Left cardiac atrium (tissue), 4 donors: Measurements from ENCODE around the gene NOD1. TPM values are rescaled to one million over a fixed set of nuclear protein-coding genes. Genes with fewer than 3 reads are reported as not detected.
"Not testable (repeated sequence)": the region's sequence is repeated elsewhere in the genome, so short reads cannot be mapped to it uniquely, and the experiment has no call there.

ENCODE experiments used
- ATAC-seq, 2 donors: fragments of 200-7000 bp; cut with Tn5 transposase; one replicate each; pipeline ENCODE4 v1.9.1; 2020; ENCODE audit warnings: mild to moderate bottlenecking in 2 of 2, moderate library complexity in 2 of 2
- DNase-seq: peaks from one replicate; pipeline ENCODE4 v3.0.0-alpha.2; 2020
- intact Hi-C, 2 donors: fragments of 100-400 bp; cut with DNase I; formaldehyde crosslinking; loops; one replicate each; pipeline versions ENCODE4 v1.14.1 to v1.15.1; 2022 to 2023
- total RNA-seq, 2 donors: library from RNA; stranded (reverse); fragmentation: NEBNext Ultra II Directional; extraction: Animal tissue kit (Norgen Biotek cat#: 25700); gene quantifications; one replicate each; pipeline ENCODE4 v1.2.1, GENCODE V29; 2021
- donor health status: DM: no; HTN: yes; CAD: no.
- donor health status: DM: no; HTN: yes; CAD: no; lungs with severe emphysema.
- donor health status: DM: yes; HTN: yes; CAD: no.
- donor health status: Dilated cardiomyopathy.

The NOD1 gene
- total RNA-seq, 2 donors from 2014 or later, result 10.6 to 18.1 TPM

- DNase-seq (peak; percentile 56), ATAC-seq (peak; percentile 88 to 91)
- intact Hi-C loops, result no loop called here
These were observed 45.5 kb downstream of the NOD1 start for GRCh38 chr7:30433082-30433481.

GRCh38 chr7:30430777-30431176 lies 47.8 kb downstream of the NOD1 start:
- DNase-seq (no peak), ATAC-seq (no peak)
- intact Hi-C loops, result no loop called here

- ATAC-seq (peak in 1 of 2 donors; percentile 9), DNase-seq (no peak)
- intact Hi-C loops, result no loop called here
These were observed 48.3 kb downstream of the NOD1 start for GRCh38 chr7:30430276-30430675.

GRCh38 chr7:30429156-30429530 lies 49.4 kb downstream of the NOD1 start:
- ATAC-seq (no peak), DNase-seq (no peak)
- intact Hi-C loops, result loop anchor here in 1 of 2 donors (10.0 kb wide), 1 partner anchor 264 kb away; no protein-coding TSS in a partner anchor

GRCh38 chr7:30428246-30429155 lies 50.1 kb downstream of the NOD1 start:
- DNase-seq (no peak), ATAC-seq (peak in 1 of 2 donors; percentile 13)
- intact Hi-C loops, result loop anchor here in 1 of 2 donors (10.0 kb wide), 1 partner anchor 264 kb away; no protein-coding TSS in a partner anchor

- intact Hi-C loops, result loop anchor here in 1 of 2 donors (10.0 kb wide), 1 partner anchor 263 kb away; no protein-coding TSS in a partner anchor
- DNase-seq (no peak), ATAC-seq (peak in 1 of 2 donors; percentile 58)
These were observed 51.1 kb downstream of the NOD1 start for GRCh38 chr7:30427296-30428070.

- ATAC-seq (no peak), DNase-seq (no peak)
- intact Hi-C loops, result loop anchor here in 1 of 2 donors (10.0 kb wide), 1 partner anchor 260 kb away; no protein-coding TSS in a partner anchor
These were observed 54.1 kb downstream of the NOD1 start for GRCh38 chr7:30424506-30424905.

- ATAC-seq (no peak), DNase-seq (no peak)
- intact Hi-C loops, result loop anchor here in 1 of 2 donors (10.0 kb wide), 1 partner anchor 259 kb away; no protein-coding TSS in a partner anchor
These were observed 54.6 kb downstream of the NOD1 start for GRCh38 chr7:30423788-30424505.

- DNase-seq (no peak), ATAC-seq (peak; percentile 14 to 34)
- intact Hi-C loops, result loop anchor here in 1 of 2 donors (10.0 kb wide), 1 partner anchor 258 kb away; no protein-coding TSS in a partner anchor
These were observed 55.7 kb downstream of the NOD1 start for GRCh38 chr7:30422922-30423321.

- intact Hi-C loops, result loop anchor here in 1 of 2 donors (10.0 kb wide), 1 partner anchor 257 kb away; no protein-coding TSS in a partner anchor
- DNase-seq (no peak), ATAC-seq (no peak)
These were observed 56.9 kb downstream of the NOD1 start for GRCh38 chr7:30421647-30422196.

GRCh38 chr7:30420662-30421061 lies 57.9 kb downstream of the NOD1 start:
- no peak for ATAC-seq
- DNase-seq, result no peak
- intact Hi-C loops, result loop anchor here in 1 of 2 donors (10.0 kb wide), 1 partner anchor 256 kb away; no protein-coding TSS in a partner anchor

GRCh38 chr7:30420080-30420479 lies 58.5 kb downstream of the NOD1 start:
- DNase-seq, ATAC-seq: not testable (repeated sequence)
- intact Hi-C loops, result loop anchor here in 1 of 2 donors (10.0 kb wide), 1 partner anchor 255 kb away; no protein-coding TSS in a partner anchor

- intact Hi-C loops, result loop anchor here in 1 of 2 donors (5.0 kb wide), 2 partner anchors 137 to 247 kb away; no protein-coding TSS in a partner anchor
- ATAC-seq, result peak in 1 of 2 donors; percentile 22
- no peak for DNase-seq
These were observed 64.7 kb downstream of the NOD1 start for GRCh38 chr7:30413864-30414263.

- no peak for DNase-seq
- intact Hi-C loops, result loop anchor here in 1 of 2 donors (5.0 kb wide), 2 partner anchors 136 to 246 kb away; no protein-coding TSS in a partner anchor
These were observed 65.6 kb downstream of the NOD1 start for GRCh38 chr7:30412782-30413504.

GRCh38 chr7:30411897-30412296 lies 66.7 kb downstream of the NOD1 start:
- ATAC-seq, result no peak
- intact Hi-C loops, result loop anchor here in 1 of 2 donors (5.0 kb wide), 2 partner anchors 135 to 245 kb away; no protein-coding TSS in a partner anchor

More at GRCh38 chr7:30412782-30413504, 65.6 kb downstream of the NOD1 start:
- ATAC-seq, result peak; percentile 91 to 95

GRCh38 chr7:30411173-30411572 lies 67.4 kb downstream of the NOD1 start:
- DNase-seq (no peak), ATAC-seq (no peak)
- intact Hi-C loops, result loop anchor here in 1 of 2 donors (5.0 kb wide), 2 partner anchors 134 to 244 kb away; no protein-coding TSS in a partner anchor

More at GRCh38 chr7:30411897-30412296, 66.7 kb downstream of the NOD1 start:
- no peak for DNase-seq
